Measurements from ENCODE around the gene MBD6.
"Not testable (repeated sequence)": the region's sequence is repeated elsewhere in the genome, so short reads cannot be mapped to it uniquely, and the experiment has no call there.

The MBD6 gene

DNA sequence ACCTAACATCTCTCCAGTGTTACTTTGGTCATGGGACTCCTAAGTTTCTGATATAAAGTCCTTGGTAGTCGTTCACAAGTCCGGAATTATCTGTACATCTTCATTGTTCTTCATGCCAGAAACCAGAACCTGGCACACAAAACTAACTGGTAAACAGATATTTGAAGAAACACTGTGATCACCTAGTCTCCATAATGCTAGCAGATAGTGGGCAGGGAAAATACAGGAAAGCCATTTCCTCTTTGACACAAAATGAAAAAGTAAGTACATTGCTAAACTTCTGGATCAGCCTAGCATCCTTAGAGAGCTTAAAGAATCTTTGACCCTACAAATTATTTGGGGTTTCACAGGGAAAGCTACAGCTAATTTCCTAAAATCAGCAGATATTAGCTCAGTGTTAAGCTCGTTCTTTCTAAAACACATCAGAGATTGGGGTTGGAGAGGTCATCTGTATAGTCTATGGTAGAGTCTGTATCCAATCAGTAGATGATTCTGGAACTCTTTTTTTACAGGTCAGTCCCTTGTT is 7.2 kb upstream of the MBD6 start:
- no peak overlapping the region for H3K4me3 ChIP-seq (ENCODE audit: low read depth, low read length)

DNA sequence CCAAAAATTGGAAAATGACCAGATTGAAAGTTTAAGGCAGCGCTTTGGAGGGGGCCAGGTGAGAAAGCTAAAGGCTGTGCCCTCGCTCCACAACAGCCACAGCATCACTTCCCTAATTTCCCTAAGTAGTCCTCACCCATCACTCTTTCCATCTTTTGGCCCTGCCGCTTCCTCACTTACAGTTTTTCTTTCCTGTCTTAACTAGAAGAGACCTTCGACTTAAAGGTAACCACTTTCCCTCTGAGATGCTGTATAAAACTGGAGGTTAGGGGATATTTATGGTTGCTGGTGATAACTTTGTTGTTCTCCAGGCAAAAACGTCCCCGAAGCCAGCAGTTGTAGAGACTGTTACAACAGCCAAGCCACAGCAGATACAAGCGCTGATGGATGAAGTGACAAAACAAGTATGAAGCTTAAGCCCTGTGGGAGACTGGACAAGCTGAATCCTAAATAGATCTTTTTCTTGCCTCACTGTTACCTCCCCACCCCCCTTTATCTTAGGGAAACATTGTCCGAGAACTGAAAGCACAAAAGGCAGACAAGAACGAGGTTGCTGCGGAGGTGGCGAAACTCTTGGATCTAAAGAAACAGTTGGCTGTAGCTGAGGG is 6.6 kb upstream of the MBD6 start:
- no peak overlapping the region for H3K4me3 ChIP-seq (ENCODE audit: low read depth, low read length)

DNA sequence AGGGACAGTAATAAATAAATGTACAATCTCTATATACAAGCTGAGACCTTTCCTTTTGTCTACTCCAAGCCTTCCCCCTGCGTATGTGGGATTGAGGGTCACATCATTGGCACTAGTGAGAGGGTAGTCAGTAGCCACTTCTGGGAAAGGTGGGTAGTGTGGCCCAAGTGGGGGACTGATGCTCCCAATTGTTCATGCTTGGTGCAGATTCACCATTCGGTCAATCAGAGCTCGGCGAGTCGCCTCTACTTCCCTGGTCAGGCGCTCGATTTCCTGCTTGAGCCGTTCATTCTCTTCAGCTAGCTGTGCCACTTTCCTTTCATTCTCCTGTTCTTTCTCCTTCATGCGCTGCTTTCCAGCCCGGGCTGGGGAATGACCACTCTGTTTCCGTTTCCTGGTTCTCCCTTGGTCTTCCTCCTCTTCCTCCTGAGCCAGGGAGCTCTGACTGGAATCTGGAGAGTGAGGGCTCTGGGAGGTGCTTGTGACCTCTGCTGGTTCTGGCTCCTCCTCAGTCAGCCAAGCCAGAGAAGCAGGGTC is 5.9 kb upstream of the MBD6 start:
- H3K4me3 ChIP-seq (ENCODE audit: low read depth, low read length): no peak overlapping the region

DNA sequence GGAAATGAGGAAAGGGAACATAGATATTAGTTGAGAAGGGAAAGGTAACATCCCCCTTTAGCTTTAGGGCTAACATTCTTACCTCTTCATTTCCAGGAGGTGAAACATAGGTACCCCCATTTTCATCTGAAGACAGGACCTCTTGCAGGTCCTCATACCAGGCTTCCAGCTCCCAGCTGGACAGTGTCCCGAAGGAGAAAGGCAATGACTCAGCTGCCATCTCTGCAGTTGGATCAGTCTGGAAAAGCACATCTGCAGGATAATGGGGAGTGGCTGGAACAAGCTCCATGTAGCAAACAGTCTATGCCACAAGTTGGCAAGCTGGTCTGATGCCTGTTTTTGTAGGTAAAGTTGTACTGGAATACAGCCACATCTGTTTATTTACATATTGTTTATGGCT is 5.4 kb upstream of the MBD6 start:
- no peak overlapping the region for H3K4me3 ChIP-seq (ENCODE audit: low read depth, low read length)

DNA sequence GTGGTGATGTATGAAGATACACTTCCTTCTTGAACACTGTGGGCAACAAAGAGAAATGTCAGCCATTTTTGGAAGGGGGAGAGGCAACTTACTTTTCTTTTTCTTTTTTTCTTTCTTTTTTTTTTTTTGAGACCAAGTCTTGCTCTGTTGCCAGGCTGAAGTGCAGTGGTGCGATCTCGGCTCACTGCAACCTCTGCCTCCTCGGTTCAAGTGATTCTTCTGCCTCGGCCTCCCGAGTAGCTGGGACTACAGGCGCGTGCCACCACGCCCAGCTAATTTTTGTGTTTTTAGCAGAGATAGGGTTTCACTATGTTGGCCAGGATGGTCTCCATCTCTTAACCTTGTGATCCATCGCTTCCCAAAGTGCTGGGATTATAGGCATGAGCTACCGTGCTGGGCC is 4.9 kb upstream of the MBD6 start:
- not testable (repeated sequence) for H3K4me3 ChIP-seq (ENCODE audit: low read depth, low read length)

DNA sequence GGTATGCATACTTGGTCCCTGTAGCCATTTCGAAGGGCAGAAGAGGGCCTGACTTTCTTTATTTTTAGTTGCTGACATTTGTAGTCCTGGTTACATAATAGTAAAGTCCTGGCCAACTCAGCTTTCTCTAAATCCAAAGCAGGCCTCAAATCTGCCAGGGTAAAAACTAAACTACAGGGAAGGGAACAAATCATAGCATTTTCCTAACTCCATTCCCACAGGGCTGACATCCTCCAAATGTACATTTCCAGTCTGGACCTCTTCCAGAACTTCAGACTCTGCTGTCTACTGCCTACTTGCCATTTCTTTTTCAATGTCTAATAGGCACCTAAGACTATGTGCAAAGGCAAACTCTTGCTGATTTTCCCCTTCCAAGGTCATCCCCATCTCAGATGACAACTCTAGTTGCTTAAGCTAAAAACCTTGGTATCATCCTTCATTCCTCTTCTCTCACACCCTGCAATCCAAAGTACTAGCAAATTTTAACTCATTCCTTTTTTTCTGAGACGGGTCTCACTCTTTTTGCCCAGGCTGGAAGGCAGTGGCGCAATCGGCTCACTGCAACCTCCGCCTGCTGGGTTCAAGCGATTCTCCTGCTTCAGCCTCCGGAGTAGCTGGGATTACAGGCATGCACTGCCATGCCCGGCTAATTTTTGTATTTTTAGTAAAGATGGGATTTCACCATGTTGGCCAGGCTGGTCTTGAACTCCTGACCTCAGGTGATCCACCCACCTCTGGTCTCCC is 4.3 kb upstream of the MBD6 start:
- H3K4me3 ChIP-seq (ENCODE audit: low read depth, low read length): no peak overlapping the region

DNA sequence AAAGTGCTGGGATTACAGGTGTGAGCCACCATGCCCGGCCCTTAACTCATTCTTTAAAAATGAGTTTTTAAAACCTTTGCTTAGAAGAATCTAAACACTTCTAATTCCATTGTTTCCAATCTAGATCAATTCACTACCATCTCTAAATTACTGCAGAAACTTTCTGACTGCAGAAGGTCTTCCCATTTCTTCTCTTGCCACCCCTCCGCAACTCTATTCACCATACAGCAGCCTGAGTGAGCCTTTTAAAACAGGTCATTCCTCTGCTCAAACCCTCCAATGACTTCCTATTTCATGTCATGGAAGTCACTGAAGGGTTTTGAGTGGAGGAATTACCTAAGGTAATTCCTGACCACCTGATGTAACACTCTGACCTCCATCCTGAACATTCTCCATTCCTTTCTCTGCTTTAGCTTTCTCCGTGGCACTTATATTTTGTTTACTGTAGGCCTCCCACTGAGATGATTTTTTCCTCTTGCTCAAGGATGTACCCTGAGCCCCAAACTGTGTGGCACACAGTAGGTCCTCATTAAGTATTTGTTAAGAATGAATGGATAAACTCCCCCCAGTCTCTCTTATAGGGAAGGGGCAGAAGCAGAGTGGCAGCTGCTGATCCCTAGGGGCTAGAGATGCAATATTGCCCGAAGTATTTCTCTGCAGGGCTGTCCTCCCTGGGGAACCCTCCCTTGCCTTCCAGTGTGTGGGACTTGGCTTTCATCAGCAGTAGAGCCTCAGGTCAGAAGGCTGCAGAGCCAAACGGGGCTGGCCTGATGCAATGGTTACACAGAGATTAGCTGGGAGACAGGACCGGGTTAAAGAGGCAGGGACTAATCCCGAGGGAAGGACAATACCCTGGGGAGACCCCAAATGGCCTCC is 3.5 kb upstream of the MBD6 start:
- H3K4me3 ChIP-seq (ENCODE audit: low read depth, low read length): peak overlapping the region; percentile 86

DNA sequence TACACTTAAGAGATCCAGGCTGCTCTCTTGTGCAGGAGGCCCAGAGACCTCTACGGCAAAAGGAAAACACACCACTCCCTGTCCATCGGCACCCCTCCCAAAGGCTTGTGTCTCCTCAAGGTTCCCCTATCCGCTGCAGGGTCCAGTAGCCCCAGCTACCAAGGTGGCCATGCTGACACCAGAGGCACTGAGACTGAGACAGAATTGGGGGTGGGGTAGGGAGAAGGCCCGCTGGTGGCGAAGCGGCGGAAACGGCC is 2.9 kb upstream of the MBD6 start:
- peak overlapping the region; percentile 86 for H3K4me3 ChIP-seq (ENCODE audit: low read depth, low read length)

DNA sequence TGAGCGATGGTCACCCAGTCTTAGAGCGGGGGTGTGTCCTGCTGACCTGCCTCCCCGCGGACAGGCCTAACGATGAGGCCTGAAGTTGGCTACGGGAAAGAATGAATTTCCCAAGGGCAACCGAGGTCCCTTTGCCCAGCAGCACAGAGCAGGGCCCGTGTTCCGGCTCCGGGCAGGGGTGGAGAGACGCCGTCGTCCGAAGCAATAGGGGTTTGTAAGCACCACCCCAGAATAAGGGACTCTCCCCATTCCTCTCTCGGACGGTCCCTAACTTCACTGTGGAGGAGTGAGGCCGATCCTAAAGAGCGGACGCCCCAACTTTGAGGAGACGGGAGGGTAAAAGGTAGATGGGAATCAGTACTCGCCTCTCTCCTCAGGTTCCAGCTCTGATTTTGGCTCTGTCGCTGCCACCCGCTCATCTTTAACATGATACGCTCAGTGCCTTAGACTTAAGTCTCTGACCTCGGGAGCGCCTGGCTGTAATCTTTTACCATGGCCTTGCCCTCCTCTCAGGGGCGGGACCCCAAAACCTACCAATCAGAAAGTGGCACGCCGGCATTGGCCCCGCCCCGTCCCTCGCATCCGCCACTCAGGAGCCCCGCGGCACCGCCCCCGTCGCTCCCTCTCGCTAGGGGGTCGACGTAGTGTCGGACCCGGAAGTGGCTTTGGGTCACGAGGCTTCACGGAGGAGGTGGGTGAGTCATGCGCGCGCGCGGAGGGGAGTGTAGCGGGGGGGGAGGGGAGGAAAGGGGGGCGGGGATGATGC is 2.4 kb upstream of the MBD6 start, which contains the start of gene DDIT3:
TSS of gene DDIT3 (minus strand) at position 462 of the 766 bp plus-strand sequence. CDS start 3,108 bp downstream, outside the sequence.
- H3K4me3 ChIP-seq (ENCODE audit: low read depth, low read length): peak within 1 kb of the TSS; percentile 86

DNA sequence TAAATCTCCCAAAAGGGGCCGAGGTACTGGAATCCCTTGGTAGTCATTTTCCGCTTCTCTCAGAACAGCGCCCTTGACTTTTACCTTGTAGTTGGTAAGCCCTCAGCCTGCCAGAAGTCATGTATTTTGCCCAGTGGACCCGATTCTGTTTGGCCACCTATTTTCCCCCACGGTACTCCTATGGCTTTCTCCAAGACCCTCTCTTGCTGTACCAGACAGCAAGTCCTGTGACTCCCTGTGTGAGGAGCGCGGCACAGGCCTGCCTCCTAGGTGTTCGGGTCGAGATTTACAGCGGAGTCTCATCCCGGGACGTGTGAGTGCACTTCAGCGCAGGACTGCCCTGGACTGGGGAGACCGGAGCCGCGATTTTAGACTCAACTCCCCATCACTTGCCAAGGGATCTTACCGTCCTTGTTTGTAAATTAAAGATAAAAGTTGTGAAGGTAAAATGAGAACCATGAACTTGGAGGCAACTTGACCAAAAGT is 1.1 kb upstream of the MBD6 start:
- peak overlapping the region; percentile 56 for H3K4me3 ChIP-seq (ENCODE audit: low read depth, low read length)

DNA sequence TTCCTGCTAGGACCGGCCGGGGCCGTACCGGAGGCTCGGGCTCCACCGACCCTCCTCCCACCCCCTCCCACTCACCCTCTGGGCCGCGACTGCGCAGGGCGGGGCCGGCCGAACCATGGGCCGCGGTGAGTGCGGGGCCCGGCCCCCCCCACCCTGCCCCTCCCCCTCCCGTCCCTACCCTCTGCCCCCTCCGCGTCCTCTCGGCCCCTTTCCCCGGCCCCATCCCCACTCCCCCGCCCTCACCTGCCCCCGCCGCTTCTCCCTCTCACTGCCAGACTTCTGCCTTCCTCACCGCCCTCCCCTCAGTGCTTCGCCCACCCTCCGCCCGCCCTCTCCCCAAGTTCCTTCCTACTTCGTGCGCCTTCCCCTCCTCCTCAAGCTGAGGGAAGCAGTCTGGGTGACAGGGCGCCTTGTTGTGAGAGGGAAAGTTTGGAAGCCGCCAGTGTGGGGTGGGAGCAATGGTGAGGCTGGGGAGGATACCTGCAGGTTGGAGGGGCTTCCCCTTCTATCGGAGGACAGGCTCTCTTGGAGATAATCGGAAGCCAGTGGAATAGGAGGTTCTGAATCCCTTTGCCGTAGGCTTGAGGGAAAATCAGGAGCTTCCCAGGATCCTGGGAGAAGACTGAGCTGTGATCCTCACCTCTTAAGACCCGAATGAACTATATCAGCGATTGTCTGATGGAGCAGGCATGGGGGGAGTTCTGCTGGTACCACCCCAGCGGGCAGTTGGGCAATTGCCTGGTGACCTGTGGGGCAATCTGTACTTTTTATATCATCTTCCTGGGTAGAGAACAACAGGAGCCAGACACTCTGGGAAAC is 472 bp downstream of the MBD6 start:
- H3K4me3 ChIP-seq (ENCODE audit: low read depth, low read length): peak overlapping the region; percentile 79

DNA sequence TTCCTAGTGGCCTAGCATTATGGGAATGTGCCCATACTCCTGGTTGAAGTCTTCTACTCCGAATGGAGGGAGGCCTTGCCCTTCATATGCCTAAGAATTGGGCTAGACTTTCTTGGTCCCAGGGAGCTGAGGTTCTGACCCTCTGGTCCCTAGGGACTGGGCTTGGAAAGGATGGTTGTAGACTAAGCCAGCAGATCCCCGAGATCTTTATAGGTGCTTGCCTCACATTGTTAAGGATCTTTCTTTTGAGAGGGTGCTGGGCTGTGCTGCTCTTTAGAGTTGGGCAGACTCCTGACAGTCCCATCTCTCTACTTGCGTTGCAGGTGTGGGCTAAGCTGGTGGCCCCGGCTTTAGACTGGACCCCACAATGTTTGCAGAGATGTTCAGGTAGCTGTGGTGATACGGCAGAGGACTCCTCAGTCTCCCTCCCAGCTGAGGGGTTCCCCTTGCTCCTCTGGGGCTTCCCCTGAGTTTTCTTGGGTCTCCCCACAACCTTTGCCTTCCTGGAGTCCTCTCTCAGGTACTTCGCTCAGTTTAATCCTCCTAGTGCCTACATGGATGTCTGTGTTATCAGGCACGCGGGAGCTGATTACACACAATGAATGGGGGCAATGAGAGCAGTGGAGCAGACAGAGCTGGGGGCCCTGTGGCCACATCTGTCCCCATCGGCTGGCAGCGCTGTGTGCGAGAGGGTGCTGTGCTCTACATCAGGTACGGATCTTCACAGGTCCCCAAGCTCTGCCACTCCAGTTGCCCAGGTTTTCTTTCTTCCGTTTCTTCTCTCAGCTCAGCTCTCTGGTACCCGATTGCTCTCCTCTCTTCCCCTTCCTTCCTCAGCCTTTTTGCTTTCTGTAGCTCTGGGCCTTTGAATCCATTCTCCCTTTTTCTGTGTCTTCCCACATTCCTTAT is 1.3 kb downstream of the MBD6 start:
- peak overlapping the region; percentile 79 for H3K4me3 ChIP-seq (ENCODE audit: low read depth, low read length)

DNA sequence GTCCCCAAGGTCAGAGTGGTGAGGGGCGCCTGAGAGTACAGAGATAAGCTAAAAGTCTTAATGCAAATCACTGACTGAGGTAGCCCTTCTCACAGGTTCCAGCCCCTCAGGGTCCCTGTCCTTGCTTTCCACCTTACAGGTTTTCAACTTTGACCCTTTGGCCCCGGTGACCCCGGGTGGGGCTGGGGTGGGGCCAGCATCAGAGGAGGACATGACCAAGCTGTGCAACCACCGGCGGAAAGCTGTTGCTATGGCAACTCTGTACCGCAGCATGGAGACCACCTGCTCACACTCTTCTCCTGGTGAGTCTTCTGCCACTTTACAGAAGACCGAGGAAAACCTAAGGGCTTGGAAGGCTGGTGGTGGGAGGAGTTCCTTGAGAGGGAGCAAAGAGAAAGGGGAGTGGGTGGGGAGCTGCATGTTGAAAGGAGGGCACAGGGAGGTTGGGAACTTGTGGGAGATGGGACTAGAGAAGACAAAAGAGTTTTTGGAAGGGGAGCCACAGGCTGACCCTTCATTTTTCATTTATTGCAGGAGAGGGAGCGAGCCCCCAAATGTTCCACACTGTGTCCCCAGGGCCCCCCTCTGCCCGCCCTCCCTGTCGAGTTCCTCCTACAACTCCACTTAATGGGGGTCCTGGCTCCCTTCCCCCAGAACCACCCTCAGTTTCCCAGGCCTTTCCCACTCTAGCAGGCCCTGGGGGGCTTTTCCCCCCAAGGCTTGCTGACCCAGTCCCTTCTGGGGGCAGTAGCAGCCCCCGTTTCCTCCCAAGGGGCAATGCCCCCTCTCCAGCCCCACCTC is 2.4 kb downstream of the MBD6 start:
- no peak overlapping the region for H3K4me3 ChIP-seq (ENCODE audit: low read depth, low read length)

DNA sequence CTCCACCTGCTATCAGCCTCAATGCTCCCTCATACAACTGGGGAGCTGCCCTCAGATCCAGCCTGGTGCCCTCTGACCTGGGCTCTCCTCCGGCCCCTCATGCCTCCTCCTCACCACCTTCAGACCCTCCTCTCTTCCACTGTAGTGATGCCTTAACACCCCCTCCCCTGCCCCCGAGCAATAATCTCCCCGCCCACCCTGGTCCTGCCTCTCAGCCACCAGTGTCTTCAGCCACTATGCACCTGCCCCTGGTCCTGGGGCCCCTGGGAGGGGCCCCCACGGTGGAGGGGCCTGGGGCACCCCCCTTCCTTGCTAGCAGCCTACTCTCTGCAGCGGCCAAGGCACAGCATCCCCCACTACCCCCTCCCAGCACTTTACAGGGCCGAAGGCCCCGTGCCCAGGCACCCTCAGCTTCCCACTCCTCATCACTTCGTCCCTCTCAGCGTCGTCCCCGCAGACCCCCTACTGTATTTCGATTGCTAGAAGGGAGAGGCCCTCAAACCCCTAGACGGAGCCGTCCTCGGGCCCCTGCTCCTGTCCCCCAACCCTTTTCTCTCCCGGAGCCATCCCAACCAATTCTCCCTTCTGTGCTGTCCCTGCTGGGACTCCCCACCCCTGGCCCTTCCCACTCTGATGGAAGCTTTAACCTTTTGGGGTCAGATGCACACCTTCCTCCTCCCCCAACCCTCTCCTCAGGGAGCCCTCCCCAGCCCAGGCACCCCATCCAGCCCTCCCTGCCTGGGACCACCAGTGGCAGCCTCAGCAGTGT is 3.2 kb downstream of the MBD6 start:
- no peak overlapping the region for H3K4me3 ChIP-seq (ENCODE audit: low read depth, low read length)

DNA sequence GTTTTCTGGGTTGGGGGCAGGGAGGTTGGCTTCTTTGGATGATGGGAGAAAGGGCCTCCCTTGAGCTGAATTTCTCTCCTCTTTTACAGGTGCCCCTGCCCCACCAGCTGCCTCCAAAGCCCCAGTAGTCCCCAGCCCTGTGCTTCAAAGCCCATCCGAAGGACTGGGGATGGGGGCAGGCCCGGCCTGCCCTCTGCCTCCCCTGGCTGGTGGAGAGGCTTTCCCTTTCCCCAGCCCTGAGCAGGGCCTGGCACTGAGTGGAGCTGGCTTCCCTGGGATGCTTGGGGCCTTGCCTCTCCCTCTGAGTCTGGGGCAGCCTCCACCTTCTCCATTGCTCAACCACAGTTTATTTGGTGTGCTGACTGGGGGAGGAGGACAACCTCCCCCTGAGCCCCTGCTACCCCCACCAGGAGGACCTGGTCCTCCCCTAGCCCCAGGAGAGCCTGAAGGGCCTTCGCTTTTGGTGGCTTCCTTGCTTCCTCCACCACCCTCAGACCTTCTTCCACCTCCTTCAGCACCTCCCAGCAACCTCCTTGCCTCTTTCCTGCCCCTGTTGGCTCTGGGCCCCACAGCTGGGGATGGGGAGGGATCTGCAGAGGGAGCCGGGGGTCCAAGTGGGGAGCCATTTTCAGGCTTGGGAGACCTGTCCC is 4.0 kb downstream of the MBD6 start:
- H3K4me3 ChIP-seq (ENCODE audit: low read depth, low read length): no peak overlapping the region

DNA sequence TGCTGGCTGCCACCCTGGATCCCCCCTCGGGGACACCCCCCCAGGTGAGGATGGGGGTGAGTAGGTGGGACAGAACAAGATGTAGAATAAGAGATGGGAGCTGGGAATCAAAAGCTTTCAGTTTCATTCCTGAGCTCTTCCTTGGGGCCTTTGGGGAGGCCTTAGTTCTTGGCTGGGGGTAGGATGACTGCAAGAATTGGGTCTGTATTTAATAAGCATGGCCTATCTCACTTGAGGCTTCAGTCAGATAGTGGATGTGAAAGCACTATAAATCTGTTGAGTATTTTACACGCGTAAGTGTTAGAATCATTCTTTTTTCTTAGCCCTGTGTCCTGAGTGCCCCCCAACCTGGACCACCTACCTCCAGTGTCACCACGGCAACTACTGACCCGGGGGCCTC is 4.6 kb downstream of the MBD6 start:
- no peak overlapping the region for H3K4me3 ChIP-seq (ENCODE audit: low read depth, low read length)

DNA sequence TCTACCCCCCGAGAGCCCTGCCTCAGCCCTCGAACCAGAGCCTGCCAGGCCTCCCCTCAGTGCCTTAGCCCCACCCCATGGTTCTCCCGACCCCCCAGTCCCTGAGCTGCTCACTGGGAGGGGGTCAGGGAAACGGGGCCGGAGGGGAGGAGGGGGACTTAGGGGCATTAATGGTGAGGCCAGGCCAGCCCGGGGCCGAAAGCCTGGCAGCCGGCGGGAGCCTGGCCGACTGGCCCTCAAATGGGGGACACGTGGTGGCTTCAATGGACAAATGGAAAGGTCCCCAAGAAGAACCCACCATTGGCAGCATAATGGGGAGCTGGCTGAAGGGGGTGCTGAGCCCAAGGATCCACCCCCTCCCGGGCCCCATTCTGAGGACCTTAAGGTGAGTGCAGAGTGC is 5.6 kb downstream of the MBD6 start:
- no peak overlapping the region for H3K4me3 ChIP-seq (ENCODE audit: low read depth, low read length)
